Measurements from ENCODE around the gene AP3B1. TPM values are rescaled to one million over a fixed set of nuclear protein-coding genes. Genes with fewer than 3 reads are reported as not detected.
"Not testable (repeated sequence)": the region's sequence is repeated elsewhere in the genome, so short reads cannot be mapped to it uniquely, and the experiment has no call there.

AP3B1 gene
- total RNA-seq, 2 experiments from 2014 or later = 41.2 to 55.7 TPM

- intact Hi-C loops (cut with DNase I, micrococcal nuclease) = no loop called here
- ChIA-PET POLR2A (no interaction called here), CTCF (interaction anchor here (0.7 kb wide), 1 partner anchor 1893 kb away, joined by 3 read pairs; no protein-coding TSS in a partner anchor)
- ATAC-seq = no peak
- Mint-ChIP-seq H3K4me1 (peaks cover 11% of the 10 kb centered on the region), H3K27ac (no peak overlapping the region), H3K27me3 (no peaks in the 10 kb centered on the region), H3K36me3 (ENCODE audit: low read depth) (peaks cover 56% of the 10 kb centered on the region), H3K4me3 (no peak overlapping the region), H3K9me3 (ENCODE audit: low read depth) (peaks cover 15% of the 10 kb centered on the region)
- no peak for DNase-seq
Measured at GRCh38 chr5:78204241-78204640, 90.3 kb downstream of the AP3B1 start.

- Mint-ChIP-seq H3K4me3 (no peak overlapping the region), H3K27me3 (no peaks in the 10 kb centered on the region), H3K9me3 (ENCODE audit: low read depth) (peaks cover 15% of the 10 kb centered on the region), H3K27ac (no peak overlapping the region), H3K4me1 (peaks cover 11% of the 10 kb centered on the region), H3K36me3 (ENCODE audit: low read depth) (peaks cover 56% of the 10 kb centered on the region)
- intact Hi-C loops (cut with DNase I, micrococcal nuclease) = no loop called here
- no peak for DNase-seq
- POLR2A ChIA-PET = interaction anchor here (0.7 kb wide), 1 partner anchor 243 kb away, joined by 4 read pairs; no protein-coding TSS in a partner anchor
- CTCF ChIA-PET = interaction anchor here (0.7 kb wide), 2 partner anchors 33 to 1893 kb away, joined by 3 read pairs; no protein-coding TSS in a partner anchor
- no peak for ATAC-seq
Measured at GRCh38 chr5:78203815-78204214, 90.7 kb downstream of the AP3B1 start.

- no peak for ATAC-seq
- no peak overlapping the region for H3K27ac Mint-ChIP-seq
- ChIA-PET POLR2A (no interaction called here), CTCF (no interaction called here)
- H3K27me3 Mint-ChIP-seq = no peaks in the 10 kb centered on the region
- no peak overlapping the region for H3K4me3 Mint-ChIP-seq
- intact Hi-C loops (cut with DNase I, micrococcal nuclease) = no loop called here
- peaks cover 8% of the 10 kb centered on the region for H3K9me3 Mint-ChIP-seq (ENCODE audit: low read depth)
- H3K4me1 Mint-ChIP-seq = peaks cover 4% of the 10 kb centered on the region
- no peak for DNase-seq
- H3K36me3 Mint-ChIP-seq (ENCODE audit: low read depth) = peaks cover 21% of the 10 kb centered on the region
Measured at GRCh38 chr5:78190402-78190801, 104.1 kb downstream of the AP3B1 start.

- intact Hi-C loops (cut with DNase I, micrococcal nuclease); H3K9me3 Mint-ChIP-seq (ENCODE audit: low read depth); ATAC-seq; H3K4me1 Mint-ChIP-seq; DNase-seq; POLR2A ChIA-PET; CTCF ChIA-PET; H3K4me3 Mint-ChIP-seq; H3K27me3 Mint-ChIP-seq; H3K27ac Mint-ChIP-seq: not testable (repeated sequence)
- peaks cover 17% of the 10 kb centered on the region for H3K36me3 Mint-ChIP-seq (ENCODE audit: low read depth)
Measured at GRCh38 chr5:78188681-78189080, 105.8 kb downstream of the AP3B1 start.

GRCh38 chr5:78187172-78187571 lies 107.3 kb downstream of the AP3B1 start:
- Mint-ChIP-seq H3K9me3 (ENCODE audit: low read depth) (peaks cover 8% of the 10 kb centered on the region), H3K4me3 (no peak overlapping the region), H3K27me3 (no peaks in the 10 kb centered on the region), H3K4me1 (peaks cover 9% of the 10 kb centered on the region), H3K27ac (no peak overlapping the region), H3K36me3 (ENCODE audit: low read depth) (peaks cover 20% of the 10 kb centered on the region)
- DNase-seq (no peak), ATAC-seq (no peak)
- intact Hi-C loops (cut with DNase I, micrococcal nuclease) = no loop called here
- ChIA-PET CTCF (no interaction called here), POLR2A (no interaction called here)

GRCh38 chr5:78182838-78183237 lies 111.7 kb downstream of the AP3B1 start:
- Mint-ChIP-seq H3K36me3 (ENCODE audit: low read depth) (peaks cover 17% of the 10 kb centered on the region), H3K4me3 (no peak overlapping the region), H3K27me3 (no peaks in the 10 kb centered on the region), H3K27ac (no peak overlapping the region), H3K4me1 (peaks cover 9% of the 10 kb centered on the region), H3K9me3 (ENCODE audit: low read depth) (no peaks in the 10 kb centered on the region)
- intact Hi-C loops (cut with DNase I, micrococcal nuclease) = no loop called here
- ChIA-PET POLR2A (no interaction called here), CTCF (no interaction called here)
- peak; percentile 34 for DNase-seq
- no peak for ATAC-seq

- Mint-ChIP-seq H3K9me3 (ENCODE audit: low read depth) (no peaks in the 10 kb centered on the region), H3K4me3 (no peak overlapping the region), H3K36me3 (ENCODE audit: low read depth) (peaks cover 38% of the 10 kb centered on the region), H3K27me3 (no peaks in the 10 kb centered on the region), H3K27ac (no peak overlapping the region), H3K4me1 (peaks cover 5% of the 10 kb centered on the region)
- CTCF ChIA-PET = no interaction called here
- POLR2A ChIA-PET = no interaction called here
- DNase-seq (no peak), ATAC-seq (no peak)
- intact Hi-C loops (cut with DNase I, micrococcal nuclease) = no loop called here
Measured at GRCh38 chr5:78178356-78178755, 116.1 kb downstream of the AP3B1 start.

- peaks cover 65% of the 10 kb centered on the region for H3K36me3 Mint-ChIP-seq (ENCODE audit: low read depth)
- CTCF ChIA-PET; ATAC-seq; POLR2A ChIA-PET; H3K27me3 Mint-ChIP-seq; H3K4me1 Mint-ChIP-seq; H3K9me3 Mint-ChIP-seq (ENCODE audit: low read depth); H3K4me3 Mint-ChIP-seq; H3K27ac Mint-ChIP-seq; DNase-seq; intact Hi-C loops (cut with DNase I, micrococcal nuclease): not testable (repeated sequence)
Measured at GRCh38 chr5:78170335-78170734, 124.2 kb downstream of the AP3B1 start.

GRCh38 chr5:78162253-78162862 lies 132.1 kb downstream of the AP3B1 start:
- peaks cover 13% of the 10 kb centered on the region for H3K36me3 Mint-ChIP-seq (ENCODE audit: low read depth)
- H3K4me3 Mint-ChIP-seq = no peak overlapping the region
- no peaks in the 10 kb centered on the region for H3K27me3 Mint-ChIP-seq
- H3K9me3 Mint-ChIP-seq (ENCODE audit: low read depth) = no peaks in the 10 kb centered on the region
- POLR2A ChIA-PET = no interaction called here
- intact Hi-C loops (cut with DNase I, micrococcal nuclease) = loop anchor here (5.0 to 10.0 kb wide), 3 partner anchors 515 to 600 kb away; no protein-coding TSS in a partner anchor
- no peak for ATAC-seq
- H3K4me1 Mint-ChIP-seq = no peaks in the 10 kb centered on the region
- peak; percentile 9 for DNase-seq
- no peak overlapping the region for H3K27ac Mint-ChIP-seq
- CTCF ChIA-PET = interaction anchor here (0.7 kb wide), 2 partner anchors 29 to 293 kb away, joined by 3 read pairs; no protein-coding TSS in a partner anchor

GRCh38 chr5:78157001-78157400 lies 137.5 kb downstream of the AP3B1 start:
- ChIA-PET POLR2A (no interaction called here), CTCF (no interaction called here)
- ATAC-seq (no peak), DNase-seq (no peak)
- Mint-ChIP-seq H3K4me1 (no peaks in the 10 kb centered on the region), H3K4me3 (no peak overlapping the region), H3K36me3 (ENCODE audit: low read depth) (peaks cover 55% of the 10 kb centered on the region), H3K9me3 (ENCODE audit: low read depth) (peaks cover 6% of the 10 kb centered on the region), H3K27ac (no peak overlapping the region), H3K27me3 (no peaks in the 10 kb centered on the region)
- intact Hi-C loops (cut with DNase I, micrococcal nuclease) = no loop called here

GRCh38 chr5:78151594-78152271 lies 142.8 kb downstream of the AP3B1 start:
- no peaks in the 10 kb centered on the region for H3K4me1 Mint-ChIP-seq
- intact Hi-C loops (cut with DNase I, micrococcal nuclease) = no loop called here
- H3K36me3 Mint-ChIP-seq (ENCODE audit: low read depth) = peaks cover 50% of the 10 kb centered on the region
- no peak overlapping the region for H3K27ac Mint-ChIP-seq
- no peak for DNase-seq
- ATAC-seq = no peak
- H3K9me3 Mint-ChIP-seq (ENCODE audit: low read depth) = peaks cover 6% of the 10 kb centered on the region
- no peak overlapping the region for H3K4me3 Mint-ChIP-seq
- no peaks in the 10 kb centered on the region for H3K27me3 Mint-ChIP-seq
- ChIA-PET CTCF (no interaction called here), POLR2A (no interaction called here)

GRCh38 chr5:78137290-78137689 lies 157.2 kb downstream of the AP3B1 start:
- Mint-ChIP-seq H3K4me3 (no peak overlapping the region), H3K27me3 (no peaks in the 10 kb centered on the region), H3K9me3 (ENCODE audit: low read depth) (no peaks in the 10 kb centered on the region), H3K27ac (no peak overlapping the region), H3K4me1 (peaks cover 1% of the 10 kb centered on the region), H3K36me3 (ENCODE audit: low read depth) (peaks cover 21% of the 10 kb centered on the region)
- DNase-seq = no peak
- intact Hi-C loops (cut with DNase I, micrococcal nuclease) = no loop called here
- POLR2A ChIA-PET = no interaction called here
- CTCF ChIA-PET = interaction anchor here (1.3 kb wide), 1 partner anchor 12 kb away, joined by 3 read pairs; no protein-coding TSS in a partner anchor
- no peak for ATAC-seq
